Neural cell (in vitro differentiated cells): Measurements from ENCODE around the gene GOLT1B.

Experiments used
- CTCF ChIP-seq: fragments of 450-650 bp; IDR thresholded peaks from 2 replicates; pipeline ENCODE4 v1.5.1; 2014; ENCODE audit warnings: antibody characterized with exemption, mild to moderate bottlenecking, moderate library complexity; ENCODE audit not compliant: poor library complexity, severe bottlenecking
- EP300 ChIP-seq: fragments of 450-650 bp; conservative IDR thresholded peaks from 2 replicates; pipeline ENCODE4 v1.6.1; 2014; ENCODE audit warnings: antibody characterized with exemption, mild to moderate bottlenecking, moderate library complexity; ENCODE audit not compliant: poor library complexity, severe bottlenecking
- MXI1 ChIP-seq: fragments of 450-650 bp; conservative IDR thresholded peaks from 2 replicates; pipeline ENCODE4 v1.6.1; 2014; ENCODE audit warnings: antibody characterized with exemption, mild to moderate bottlenecking; ENCODE audit not compliant: poor library complexity, severe bottlenecking
- POLR2AphosphoS5 ChIP-seq: IDR thresholded peaks from 2 replicates; pipeline ENCODE4 v1.6.1; 2012
- RAD21 ChIP-seq: fragments of 450-650 bp; conservative IDR thresholded peaks from 2 replicates; pipeline ENCODE4 v1.6.1; 2014; ENCODE audit warnings: antibody characterized with exemption, mild to moderate bottlenecking, moderate library complexity
- REST ChIP-seq: IDR thresholded peaks from 2 replicates; pipeline ENCODE4 v1.6.1; 2012; ENCODE audit warnings: borderline replicate concordance
- SMC3 ChIP-seq: fragments of 450-650 bp; conservative IDR thresholded peaks from 2 replicates; pipeline ENCODE4 v1.6.1; 2014; ENCODE audit warnings: antibody characterized with exemption, mild to moderate bottlenecking, moderate library complexity; ENCODE audit not compliant: poor library complexity

GRCh38 chr12:21559855-21560569 is 58.4 kb downstream of the GOLT1B start:
- TF ChIP-seq CTCF: no peak
- TF ChIP-seq RAD21: no peak
- TF ChIP-seq EP300: no peak
- TF ChIP-seq REST: no peak
- no peak for TF ChIP-seq POLR2AphosphoS5
- no peak for TF ChIP-seq SMC3
- TF ChIP-seq MXI1: no peak
